NCI-H345 treated with DMSO at 0.1 percent for 48 hours (cell line): ENCODE data around the gene NCAPD2.
"Not testable (repeated sequence)": the region's sequence is repeated elsewhere in the genome, so short reads cannot be mapped to it uniquely, and the experiment has no call there.

Source experiments
- DNase-seq: peaks from one replicate; lab custom pipeline; 2025; ENCODE audit not compliant: unreplicated experiment; lab: John Stamatoyannopoulos, UW

Gene NCAPD2

GRCh38 chr12:6492838-6493496 lies 935 bp upstream of the NCAPD2 start, which contains the start of gene MRPL51:
MRPL51 (minus strand) TSS chr12:6493262; CDS start chr12:6493136, 126 bp downstream.
- peak; percentile 89 for DNase-seq

- DNase-seq: no peak
Observed at GRCh38 chr12:6494258-6494743, 399 bp downstream of the NCAPD2 start.

- DNase-seq: no peak
Observed at GRCh38 chr12:6494968-6495367, 1.1 kb downstream of the NCAPD2 start.

DNA sequence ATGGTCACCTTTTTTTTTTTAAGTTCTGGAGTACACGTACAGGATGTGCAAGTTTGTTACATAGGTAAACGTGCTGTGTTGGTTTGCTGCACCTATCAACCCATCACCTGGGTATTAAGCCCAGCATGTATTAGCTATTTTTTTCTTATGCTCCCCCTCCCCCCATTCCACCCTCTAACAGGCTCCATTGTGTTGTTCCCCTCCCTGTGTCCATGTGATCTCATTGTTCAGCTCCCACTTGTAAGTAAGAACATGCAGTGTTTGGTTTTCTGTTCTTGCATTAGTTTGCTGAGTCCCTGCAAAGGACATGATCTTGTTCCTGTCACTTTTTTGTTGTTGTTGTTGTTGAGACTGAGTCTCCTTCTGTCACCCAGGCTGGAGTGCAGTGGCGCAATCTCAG lies 3.4 kb downstream of the NCAPD2 start:
- not testable (repeated sequence) for DNase-seq

GRCh38 chr12:6500466-6500865 lies 6.6 kb downstream of the NCAPD2 start:
- no peak for DNase-seq

DNA sequence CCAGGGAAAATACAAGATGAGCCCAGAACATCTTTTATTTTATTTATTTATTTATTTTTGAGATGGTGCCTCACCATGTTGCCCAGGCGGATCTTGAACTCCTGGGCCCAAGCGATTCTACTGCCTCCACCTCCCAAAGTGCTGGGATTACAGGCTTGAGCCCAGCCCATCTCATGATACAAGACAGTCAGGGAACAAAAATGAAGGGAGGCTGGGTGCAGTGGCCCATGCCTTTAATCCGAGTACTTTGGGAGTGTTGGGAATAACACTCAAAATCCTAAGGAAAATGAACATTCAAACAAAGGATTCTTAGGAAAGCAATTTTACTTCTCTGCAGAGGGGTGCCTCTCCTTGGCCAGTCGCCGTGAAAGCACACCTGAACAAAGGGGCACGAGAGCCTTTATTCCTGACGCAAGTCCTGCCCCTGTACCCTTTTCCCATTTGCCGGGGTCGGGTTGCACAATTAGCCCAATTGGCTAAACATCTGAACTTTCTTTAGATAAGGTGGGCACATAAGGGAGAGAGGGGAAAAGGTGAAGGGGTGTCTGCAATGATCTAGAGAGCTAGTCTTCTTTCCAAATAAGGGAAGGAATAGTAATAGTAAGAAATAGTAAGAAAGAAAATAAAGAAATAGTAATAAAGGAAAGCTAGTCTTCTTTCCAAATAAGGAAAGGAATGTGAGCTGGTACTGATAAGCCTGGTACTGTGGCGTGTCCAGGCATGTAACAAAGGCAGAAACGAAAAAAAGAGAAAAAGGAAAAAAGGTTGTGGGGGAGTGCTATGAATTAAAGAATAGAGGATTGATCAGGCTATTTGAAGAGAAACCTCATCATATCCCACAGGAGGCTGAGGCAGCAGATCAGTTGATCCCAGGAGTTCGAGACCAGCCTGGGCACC lies 13.4 kb downstream of the NCAPD2 start:
- DNase-seq: no peak

DNA sequence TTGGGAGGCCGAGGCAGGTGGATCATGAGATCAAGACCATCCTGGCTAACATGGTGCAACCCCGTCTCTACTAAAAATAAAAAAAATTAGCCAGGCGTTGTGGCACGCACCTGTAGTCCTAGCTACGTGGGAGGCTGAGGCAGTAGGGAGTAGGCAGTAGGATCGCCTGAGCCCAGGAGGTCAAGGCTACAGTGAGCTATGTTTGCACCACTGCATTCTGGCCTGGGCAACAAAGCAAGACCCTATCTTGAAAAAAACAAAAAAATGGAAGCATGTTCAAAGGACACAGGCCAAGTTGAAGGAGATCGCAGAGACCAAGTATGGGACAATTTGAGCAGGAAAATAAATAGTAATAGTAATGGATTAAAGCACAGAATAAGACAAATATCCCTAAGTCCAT lies 14.2 kb downstream of the NCAPD2 start:
- DNase-seq: no peak

DNA sequence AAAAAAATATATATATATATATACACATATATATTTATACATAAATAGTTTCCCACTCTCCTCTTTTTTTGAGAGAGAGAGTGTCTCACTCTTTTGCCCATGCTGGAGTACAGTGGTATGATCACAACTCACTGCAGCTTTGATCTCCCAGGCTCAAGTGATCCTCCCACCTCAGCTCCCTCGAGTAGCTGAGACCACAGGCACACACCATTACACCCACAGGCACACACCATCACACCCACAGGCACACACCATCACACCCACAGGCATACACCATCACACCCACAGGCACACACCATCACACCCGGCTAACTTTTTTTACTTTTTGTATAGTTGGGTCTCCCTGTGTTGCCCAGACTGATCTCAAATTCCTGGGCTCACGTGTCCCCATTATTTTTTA lies 26.3 kb downstream of the NCAPD2 start:
- no peak for DNase-seq

DNA sequence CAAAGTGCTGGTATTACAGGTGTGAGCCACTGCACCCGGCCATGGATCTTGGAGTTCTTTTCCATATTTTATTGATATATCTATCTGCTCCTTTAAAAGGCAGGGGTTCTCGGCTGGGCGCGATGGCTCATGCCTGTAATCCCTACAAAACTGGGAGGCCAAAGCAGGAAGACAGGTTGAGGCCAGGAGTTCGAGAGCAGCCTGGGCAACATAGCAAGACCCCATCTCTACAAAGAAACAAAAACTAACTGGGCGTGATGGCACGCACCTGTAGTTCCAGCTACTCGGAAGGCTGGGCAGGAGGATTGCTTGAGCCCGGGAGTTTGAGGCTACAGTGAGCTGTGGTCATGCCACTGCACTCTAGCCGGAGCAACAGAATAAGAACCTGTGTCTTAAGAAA lies 28.3 kb downstream of the NCAPD2 start:
- no peak for DNase-seq

- no peak for DNase-seq
Observed at GRCh38 chr12:6523708-6524107, 29.8 kb downstream of the NCAPD2 start.

DNA sequence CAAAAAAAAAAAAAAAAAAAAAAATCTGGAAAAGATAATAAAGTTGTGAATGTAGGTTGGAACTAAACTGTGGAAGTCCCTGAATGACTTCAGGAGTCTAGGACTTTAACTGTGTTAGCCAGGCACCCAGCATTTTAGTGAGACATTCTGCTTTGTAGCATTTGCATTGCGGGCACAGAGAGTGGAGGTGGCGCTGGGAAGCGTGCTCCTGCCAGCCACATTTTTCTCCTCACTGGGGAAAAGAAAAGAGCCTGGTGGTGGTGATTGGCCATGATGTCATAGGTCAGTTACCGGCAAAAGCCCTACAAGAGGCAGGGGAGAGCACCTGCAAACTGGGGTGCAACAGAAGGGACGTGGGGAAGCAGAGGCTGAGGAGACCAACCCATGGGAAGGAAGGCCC lies 30.7 kb downstream of the NCAPD2 start:
- DNase-seq: no peak

- DNase-seq: no peak
Observed at GRCh38 chr12:6526201-6526600, 32.3 kb downstream of the NCAPD2 start.

DNA sequence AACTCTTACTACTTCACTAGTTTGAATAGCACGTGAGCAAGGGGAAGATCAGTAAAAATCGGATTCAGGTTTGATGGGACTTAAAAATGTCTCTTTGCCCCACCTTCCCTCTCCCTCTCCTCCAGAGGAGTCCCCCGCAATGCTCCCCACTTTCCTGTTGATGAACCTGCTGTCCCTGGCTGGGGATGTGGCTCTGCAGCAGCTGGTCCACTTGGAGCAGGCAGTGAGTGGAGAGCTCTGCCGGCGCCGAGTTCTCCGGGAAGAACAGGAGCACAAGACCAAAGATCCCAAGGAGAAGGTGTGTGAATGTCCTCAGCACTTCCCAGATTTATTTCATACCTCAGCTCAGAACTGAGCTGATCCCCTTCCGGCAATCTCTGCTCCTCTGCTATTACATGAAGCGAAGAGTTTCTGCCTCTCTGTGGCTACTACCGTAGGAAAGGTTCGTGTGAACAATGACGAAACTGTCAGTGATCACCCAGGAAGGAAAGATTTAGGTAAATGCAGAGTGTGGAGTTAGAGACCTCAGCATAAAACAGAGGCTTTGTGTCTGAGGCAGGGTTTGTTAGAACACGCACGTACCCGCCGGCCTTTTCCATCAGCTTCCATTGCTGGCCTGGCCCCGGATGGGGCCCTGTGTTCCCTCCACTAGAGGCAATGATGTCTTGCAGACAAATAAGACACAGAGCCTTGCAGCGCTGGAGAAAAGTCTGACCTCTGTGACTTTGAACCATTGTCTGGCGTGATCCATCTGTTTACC lies 33.0 kb downstream of the NCAPD2 start:
- DNase-seq: no peak

DNA sequence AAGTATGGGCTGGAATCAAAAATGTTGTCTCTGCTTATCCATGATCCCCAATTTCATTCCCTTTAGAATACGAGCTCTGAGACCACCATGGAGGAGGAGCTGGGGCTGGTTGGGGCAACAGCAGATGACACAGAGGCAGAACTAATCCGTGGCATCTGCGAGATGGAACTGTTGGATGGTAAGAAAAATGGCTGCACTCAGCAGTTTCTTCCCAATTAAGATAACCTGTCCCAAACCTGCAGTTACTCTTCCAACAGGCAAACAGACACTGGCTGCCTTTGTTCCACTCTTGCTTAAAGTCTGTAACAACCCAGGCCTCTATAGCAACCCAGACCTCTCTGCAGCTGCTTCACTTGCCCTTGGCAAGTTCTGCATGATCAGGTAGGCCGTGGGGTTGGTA lies 33.8 kb downstream of the NCAPD2 start:
- DNase-seq: no peak

DNA sequence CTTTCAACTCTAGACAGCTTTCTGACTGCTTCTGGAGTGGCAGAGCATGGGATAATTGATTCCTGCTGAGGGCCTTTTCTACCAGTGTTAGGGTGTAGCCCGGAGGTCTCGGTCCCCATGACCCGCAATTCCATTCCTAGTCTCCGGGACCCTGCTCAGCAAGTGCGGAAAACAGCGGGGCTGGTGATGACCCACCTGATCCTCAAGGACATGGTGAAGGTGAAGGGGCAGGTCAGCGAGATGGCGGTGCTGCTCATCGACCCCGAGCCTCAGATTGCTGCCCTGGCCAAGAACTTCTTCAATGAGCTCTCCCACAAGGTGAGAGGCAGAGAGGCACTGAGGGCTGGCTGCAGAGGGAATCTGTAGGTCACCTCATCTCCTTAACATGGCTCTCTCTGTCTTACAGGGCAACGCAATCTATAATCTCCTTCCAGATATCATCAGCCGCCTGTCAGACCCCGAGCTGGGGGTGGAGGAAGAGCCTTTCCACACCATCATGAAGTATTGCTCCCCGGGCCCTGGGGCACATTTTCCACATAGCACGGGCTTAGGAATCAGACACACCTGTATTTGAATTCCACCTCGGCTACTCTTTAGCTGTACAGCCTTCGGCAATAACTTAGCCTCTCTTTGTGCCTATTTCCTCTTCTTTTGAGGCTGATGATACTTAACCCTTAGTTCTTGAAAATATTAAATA lies 34.8 kb downstream of the NCAPD2 start:
- DNase-seq: no peak

GRCh38 chr12:6529291-6529737 lies 35.4 kb downstream of the NCAPD2 start:
- DNase-seq: no peak

GRCh38 chr12:6530576-6531260 lies 36.8 kb downstream of the NCAPD2 start:
- no peak for DNase-seq

- DNase-seq: peak; percentile 28
Observed at GRCh38 chr12:6532051-6532926, 38.4 kb downstream of the NCAPD2 start.
